Endometrial microvascular endothelial cells (primary cell): Measurements from ENCODE around the gene MAGI2. TPM values are rescaled to one million over a fixed set of nuclear protein-coding genes. Genes with fewer than 3 reads are reported as not detected.
"Not testable (repeated sequence)": the region's sequence is repeated elsewhere in the genome, so short reads cannot be mapped to it uniquely, and the experiment has no call there.

Source experiments
- in situ Hi-C: cut with HindIII; loops from 2 replicates; pipeline ENCODE4 v1.10.0; 2017; ENCODE audit warnings: low sequenced_read_pairs, low pct_unique_long_range_greater_than_20kb; ENCODE audit errors: inconsistent ontology term
- total RNA-seq: library from RNA; depleted of rRNA; stranded (reverse); fragments of >200 nt; gene quantifications from one replicate; pipeline ENCODE4 v1.2.3, GENCODE V29; 2015; ENCODE audit errors: inconsistent ontology term

MAGI2 gene
- total RNA-seq, 1 donor from 2014 or later, result 0.46 TPM

DNA sequence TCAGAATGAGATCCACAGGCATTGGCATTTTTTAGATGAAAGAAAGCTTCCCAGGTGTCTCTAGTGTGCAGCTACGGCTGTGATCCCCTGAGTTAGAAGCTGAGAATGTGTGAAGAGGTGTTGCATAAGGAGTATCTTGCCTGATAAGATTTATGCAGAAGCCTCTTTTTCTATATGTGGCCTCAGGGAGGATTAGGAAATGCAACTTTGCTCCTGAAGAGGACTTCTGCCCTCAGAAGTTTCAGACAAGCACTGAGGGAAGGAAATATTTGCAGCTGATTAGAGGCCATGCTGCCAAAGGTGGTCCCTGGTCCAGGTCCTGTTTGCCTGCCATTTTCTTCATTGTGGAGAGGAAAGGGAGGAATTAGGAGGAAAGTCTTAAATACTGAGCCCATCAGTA, 1103.1 kb downstream of the MAGI2 start:
- in situ Hi-C loops, result no loop called here

DNA sequence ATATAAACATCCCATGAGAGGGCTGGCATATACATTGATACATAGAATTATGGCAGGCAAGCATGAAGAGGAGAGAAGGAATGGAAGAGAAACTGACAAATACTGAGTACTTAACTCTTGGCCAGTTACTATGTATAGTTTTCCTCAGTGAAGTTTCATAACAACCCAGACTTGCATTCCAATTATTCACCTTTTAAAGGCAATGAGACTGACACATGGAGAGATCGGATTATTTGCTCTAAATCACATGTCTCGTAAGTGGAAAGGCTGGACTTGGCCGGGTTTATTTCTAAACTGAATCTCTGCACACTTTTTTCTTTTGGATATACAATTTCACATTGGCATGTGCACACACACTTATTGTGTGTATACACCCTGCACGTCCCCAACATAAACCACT, 1106.6 kb downstream of the MAGI2 start:
- in situ Hi-C loops, result no loop called here

DNA sequence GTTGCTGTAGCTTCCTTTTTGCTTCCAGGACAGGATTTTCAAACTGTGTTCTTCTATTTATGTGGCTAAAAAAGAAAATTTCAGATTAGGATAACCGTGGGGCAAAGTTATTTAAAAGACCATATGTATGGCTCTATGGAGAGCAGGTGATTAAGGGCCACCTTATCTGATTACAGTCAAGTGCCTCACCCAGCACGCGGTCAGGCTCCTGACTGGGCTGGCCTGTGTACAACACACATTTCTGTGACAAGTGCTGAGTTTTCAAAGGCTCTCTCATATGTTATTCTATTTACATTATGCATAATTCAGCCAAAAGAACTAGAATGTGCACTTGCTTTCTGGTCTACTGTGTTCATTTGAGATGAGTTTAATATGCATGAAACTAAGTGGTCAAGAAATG, 1107.5 kb downstream of the MAGI2 start:
- in situ Hi-C loops, result no loop called here

DNA sequence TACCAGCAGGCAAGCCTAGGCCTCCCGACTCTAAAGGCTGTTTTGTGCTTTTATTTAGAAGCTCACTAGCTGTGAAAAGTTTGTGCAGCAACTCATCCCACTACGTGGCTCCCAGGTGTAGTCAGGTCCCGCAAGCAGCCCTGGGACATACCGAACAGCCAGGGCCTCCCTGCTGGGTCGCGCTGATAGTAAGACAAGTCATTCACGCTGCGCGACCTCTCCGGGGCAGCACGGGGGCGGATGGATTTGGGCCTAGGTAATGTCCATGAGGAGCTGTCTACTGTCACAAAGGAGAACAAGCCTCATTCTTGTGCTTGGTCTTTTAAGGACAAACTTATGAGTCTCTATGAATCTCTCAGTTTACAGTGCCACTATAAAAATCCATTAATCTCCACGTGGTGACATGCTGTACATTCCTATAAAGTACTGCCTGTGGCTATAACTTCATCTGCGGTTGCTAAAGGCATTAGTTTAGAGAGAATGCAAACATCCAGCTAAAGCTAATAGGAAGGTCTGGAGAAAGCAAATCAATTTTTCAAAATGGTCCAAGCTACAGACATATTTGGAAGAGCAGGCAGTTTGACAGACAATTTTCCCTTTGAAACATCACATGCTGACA, 1108.1 kb downstream of the MAGI2 start:
- in situ Hi-C loops, result no loop called here

DNA sequence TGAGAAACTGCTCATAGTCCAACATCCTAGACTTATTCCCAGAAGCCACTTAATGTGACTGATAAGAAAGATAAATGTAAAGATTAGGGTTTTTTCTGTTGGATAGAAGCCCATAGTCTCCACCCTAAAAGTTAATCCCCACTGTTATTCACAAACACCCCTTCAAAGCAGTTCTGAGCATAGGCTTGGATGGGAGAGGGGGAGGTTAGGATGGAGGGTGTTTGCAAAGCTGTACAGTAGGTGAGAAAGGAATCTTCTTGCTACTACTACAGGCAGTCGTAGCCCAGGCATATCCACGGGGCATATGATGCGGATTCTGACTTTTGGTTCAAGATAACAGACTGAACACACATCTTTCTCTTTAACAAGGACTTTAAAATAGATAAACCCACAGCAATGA, 1119.0 kb downstream of the MAGI2 start:
- in situ Hi-C loops, result no loop called here

DNA sequence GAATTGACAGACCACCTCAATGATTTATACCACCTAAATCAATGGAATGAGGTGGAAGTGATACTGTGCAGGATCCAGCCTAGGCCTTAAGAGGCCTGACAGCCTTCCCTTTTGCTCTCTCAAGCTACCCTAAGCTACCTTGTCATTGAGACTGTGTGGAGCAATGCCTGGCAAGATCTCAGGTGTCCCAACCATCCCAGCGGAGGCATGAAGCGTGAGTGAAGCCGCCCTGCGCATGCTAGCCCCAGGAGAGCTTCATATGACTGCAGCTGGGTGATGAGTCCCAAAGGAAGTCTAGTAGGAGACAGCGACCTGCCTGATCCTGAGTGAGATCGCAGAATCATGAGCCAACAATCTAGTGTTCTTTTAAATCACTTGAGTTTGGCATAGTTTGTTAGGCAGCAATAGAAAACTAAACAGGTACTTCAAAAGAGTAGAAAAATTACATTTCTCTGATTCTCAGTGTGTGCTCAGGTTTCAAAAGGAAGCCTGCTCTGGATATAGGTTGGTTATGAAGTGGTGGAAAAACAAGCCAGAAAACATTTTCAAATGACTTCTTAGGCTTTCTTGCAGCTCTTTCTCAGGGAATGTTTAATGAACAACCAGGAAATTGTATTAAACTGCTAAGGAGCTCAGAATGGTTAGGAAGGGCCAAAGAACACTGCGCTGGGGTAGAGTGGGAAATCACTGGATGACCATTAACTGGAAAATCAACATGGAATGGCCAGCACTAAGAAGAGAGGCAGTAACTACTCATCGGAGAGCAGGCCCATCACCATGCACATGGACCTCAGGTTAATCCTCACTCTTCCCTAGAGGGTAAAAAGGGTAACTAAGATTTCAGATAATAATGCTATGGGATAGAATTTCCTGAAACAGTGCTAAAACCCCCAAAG, 1119.7 kb downstream of the MAGI2 start:
- in situ Hi-C loops, result no loop called here

DNA sequence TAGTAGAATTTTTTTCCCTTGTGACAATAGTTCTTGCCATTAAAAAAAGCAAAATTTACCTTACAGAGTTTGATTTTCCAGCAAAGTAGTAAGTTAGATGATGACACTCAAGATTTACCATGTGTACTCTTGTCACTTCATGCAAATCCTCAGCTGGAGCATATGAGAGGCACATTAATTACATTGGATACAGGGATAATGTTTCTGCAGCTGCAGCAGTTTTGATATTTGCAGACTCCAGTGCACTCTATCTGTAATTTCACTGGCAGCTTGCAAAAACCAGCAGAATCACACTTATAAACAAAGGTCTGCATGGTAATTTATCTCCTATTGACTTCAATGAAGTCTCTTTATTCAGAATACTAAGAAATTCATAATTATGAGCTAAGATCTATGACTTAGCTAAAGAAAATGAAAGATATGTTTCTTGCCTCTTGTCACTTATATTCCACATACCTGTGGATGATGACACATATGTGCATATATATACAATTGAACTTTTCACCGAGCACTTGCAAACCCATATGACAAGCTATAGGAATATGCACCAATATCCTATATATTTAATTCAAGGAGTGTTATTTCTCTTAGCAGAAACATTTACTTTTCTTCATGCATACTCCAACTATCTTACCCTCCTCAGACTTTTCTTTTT, 1124.3 kb downstream of the MAGI2 start:
- in situ Hi-C loops, result no loop called here

DNA sequence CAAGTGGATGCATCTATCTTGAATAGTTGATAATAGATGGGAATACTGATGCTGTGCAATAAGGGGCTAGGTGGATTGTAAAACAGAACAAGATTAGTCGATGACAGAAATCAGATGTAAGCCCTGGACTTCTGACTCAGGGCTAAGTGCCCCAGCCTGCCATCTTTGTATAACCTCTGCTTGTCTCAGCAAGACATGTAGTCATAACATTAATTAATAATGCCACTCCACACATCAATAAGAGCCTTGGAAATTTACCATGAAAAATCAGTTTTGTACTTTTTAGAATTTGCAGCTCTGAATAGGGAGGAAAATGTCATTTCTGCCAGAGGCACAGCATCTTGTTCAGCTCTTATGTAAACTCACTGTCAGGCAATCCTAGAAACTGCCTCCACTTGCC, 1125.7 kb downstream of the MAGI2 start:
- in situ Hi-C loops, result no loop called here

DNA sequence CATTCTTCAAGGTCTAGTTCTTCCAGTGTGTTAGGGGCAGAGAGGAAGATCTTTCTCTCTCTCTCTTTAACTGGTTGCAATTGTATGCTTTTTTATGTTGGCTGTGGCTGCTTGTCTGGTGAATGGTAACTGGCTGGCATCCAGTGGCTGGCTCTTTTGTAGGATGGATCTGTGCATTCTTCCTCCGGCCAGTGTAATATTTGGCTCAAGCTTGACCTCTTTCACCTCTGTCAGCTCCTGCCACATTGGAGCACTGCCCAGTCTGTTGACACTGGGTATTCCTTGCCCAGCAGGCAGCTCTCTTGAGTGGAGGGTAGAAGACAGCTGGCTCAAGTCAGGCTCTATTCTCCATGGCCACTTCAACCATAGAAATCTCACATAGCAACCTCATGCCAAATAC, 1126.6 kb downstream of the MAGI2 start:
- in situ Hi-C loops, result no loop called here

DNA sequence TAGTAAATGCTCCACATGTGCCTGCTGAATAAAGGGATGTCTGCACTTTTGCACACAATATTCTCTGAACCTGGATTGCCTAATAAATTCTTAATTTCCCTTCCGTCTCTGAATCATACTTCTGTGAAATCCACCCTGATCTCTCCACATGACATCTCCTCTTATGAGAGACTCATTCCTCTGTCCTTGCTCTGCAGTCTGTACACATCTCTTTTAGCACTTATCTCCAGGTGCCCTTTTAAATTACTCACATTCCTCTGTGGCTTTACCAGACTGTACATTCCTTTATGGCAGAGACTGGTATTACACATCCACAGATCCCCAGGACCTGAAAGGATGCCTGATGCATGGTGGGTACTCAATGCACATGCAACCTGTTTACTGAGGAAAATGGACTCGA, 1127.3 kb downstream of the MAGI2 start:
- in situ Hi-C loops, result no loop called here

DNA sequence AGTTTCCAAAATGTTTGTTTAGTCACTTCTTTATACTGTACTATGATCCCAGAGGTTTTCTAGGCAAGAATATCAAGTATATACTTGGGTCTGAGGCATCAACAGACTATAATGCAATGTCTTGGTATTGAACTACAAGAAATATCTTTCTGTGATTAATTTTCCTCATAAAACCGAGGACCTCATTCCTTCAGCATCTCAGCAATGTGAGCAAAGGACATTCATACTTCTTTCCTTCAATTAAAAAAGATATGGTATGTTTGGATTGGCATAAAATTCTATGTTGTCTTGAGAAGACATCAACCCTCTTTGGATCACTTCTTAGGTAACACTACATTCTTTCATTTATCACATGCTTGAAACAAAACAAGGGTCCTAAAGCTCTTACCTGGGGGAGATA, 1130.3 kb downstream of the MAGI2 start:
- in situ Hi-C loops, result no loop called here

DNA sequence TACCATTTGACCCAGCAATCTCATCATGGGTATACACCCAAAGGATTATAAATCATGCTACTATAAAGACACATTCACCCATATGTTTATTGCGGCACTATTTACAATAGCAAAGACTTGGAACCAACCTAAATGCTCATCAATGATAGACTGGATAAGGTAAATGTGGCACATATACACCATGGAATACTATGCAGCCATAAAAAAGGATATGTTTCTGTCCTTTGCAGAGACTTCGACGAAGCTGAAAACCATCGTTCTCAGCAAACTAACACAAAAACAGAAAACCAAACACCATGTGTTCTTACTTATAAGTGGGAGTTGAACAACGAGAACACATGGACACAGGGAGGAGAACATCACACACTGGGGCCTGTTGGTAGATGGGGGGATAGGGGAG, 1131.2 kb downstream of the MAGI2 start:
- in situ Hi-C loops, result not testable (repeated sequence)

DNA sequence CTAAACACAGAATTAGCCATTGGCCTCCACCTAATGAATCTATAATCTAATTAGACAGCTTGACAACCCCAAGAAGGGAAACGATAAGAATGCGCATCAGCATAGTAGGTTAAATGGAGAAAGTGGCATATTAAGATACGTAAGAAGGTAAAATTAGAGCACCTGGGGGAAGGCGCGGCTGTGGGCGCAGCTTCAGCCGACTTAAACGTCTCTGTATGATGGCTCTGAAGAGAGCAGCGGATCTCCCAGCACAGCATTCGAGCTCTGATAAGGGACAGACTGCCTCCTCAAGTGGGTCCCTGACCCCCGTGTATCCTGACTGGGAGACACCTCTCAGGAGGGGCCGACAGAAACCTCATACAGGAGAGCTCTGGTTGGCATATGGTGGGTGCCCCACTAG, 1136.1 kb downstream of the MAGI2 start:
- in situ Hi-C loops, result no loop called here

DNA sequence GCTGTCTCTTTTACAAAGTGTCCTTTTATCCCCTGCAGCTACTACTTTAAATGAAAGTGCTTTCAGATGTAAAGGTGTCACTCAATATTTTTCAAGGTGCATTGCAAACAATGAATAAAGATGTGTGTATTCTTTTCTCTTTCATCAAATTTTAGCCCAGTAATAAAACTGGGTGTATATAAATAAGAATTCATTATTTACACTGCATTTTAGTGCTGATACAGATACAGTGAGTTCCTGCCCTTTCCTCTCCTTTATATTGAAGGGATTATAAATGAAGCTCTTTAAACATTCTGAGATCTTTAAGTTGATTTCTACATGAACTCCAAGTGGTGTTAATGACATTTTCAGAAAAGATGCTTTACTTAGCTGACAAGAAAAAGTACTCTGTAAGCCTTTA, 1137.4 kb downstream of the MAGI2 start:
- in situ Hi-C loops, result no loop called here

DNA sequence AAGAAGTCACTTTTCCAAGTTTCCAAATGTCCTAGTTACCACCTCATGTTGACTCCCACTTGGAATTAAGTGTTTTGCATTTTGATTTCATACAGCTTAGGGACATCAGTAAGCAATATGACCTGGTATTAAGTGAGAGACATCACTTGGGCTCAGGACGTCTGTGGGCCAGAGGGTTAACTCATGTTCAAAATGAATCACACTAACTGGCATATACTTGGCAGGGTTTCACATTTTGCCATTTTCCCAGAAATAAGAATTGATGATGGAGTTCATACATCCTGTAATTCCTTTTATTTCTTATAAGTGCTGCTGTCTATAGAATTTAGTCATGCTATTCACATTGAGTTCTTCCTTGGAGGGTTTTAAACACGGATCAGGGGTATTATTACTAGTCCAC, 1138.3 kb downstream of the MAGI2 start:
- in situ Hi-C loops, result no loop called here

DNA sequence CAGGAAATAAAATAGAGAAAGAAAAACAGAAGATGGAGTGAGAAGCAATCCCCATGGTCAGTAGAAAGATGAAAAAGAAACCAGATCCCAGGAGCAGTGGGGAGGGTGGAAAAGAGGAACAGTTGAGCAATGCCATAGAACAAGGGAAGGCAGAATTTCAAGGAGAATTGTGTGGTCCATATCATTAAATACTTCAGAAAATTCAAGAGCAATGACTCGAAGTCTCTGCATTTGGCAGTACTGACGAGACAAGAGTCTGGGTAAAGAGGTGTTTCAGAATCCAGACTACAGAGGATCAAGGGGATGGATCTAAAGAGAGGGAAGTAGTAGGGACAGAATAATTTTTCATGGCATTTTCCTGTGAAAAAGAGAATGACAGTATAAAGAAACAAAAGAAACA, 1142.3 kb downstream of the MAGI2 start:
- in situ Hi-C loops, result no loop called here

DNA sequence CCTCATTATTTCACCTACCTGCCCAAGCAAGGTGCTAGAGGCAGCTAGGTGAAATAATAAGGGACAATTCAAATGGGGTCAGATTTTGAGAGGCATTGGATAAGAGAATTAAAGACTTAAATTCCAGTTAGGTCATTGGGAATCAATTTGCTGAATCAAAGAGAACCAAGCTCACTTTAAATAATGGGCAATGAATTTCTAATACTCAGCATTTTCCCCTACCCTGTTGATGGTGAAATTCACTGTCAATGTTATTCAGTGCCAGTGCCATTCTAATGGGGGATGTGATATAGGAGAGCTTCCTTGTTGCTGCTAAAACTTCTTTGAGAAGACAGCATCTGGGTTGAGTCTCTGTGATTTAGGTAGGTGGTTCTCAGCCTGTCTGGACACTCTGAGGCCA, 1145.6 kb downstream of the MAGI2 start:
- in situ Hi-C loops, result no loop called here

DNA sequence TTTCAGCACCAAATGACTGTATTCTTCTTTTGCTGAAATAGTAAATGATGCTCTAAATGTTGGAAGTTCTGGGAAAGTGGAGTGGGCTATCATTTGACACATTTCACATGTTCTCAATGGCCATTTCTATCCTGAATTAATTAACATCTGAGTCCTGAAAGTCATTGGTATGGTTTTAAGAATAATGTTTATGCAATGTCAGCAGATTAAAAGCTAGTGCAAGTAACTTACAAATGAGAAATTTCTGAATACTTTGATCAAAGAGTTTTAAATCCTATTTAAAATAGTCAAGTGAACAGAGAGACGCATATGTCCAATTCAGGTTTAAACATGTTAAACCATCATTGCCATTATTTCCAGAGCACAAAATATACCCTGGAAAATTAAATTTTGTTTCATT, 1146.8 kb downstream of the MAGI2 start:
- in situ Hi-C loops, result no loop called here

DNA sequence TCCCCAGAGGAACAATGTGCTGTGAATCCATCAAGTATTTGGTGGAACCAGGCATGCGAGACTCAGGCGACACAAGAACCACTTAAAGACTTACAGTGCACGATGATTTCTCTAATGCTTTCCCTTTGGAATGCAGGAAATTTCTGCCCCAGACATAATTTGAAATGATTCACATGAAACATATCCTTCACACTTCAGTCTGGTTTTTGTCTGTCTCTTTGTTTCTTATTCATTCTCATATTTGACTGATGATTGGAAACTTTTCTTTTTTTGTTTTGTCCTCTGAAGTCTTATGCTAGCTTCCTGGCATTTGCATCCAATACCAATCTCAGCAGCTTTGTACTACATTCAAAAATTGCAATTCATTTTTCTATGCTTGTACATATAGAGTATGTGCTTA, 1152.1 kb downstream of the MAGI2 start:
- in situ Hi-C loops, result no loop called here

DNA sequence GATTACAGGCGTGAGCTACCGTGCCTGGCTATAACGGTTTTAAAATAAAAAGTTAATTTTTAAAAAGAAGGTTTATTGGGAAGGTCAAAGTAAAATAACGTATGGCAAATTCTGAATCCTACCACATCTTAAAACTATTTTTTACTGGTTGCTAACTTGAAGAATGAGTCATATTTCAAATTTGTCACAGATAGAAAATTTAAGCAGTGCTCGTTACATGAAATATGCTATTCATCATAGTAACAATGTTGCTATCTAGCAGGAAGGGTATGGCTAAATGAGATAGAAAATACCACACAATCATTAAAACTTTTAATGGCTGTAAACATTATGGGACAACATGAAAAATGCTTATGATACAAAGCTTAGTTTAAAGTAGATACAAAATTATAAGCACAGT, 1154.4 kb downstream of the MAGI2 start:
- in situ Hi-C loops, result no loop called here
